COLO668 (cell line): ENCODE data around the gene RAB3GAP2.
"Not testable (repeated sequence)": the region's sequence is repeated elsewhere in the genome, so short reads cannot be mapped to it uniquely, and the experiment has no call there.

Experiments used
- DNase-seq: peaks from one replicate; lab custom pipeline; 2025; ENCODE audit not compliant: unreplicated experiment; lab: John Stamatoyannopoulos, UW

Gene RAB3GAP2

GRCh38 chr1:220213382-220213983 lies 58.8 kb downstream of the RAB3GAP2 start:
- no peak for DNase-seq

- DNase-seq, result no peak
These were observed 64.8 kb downstream of the RAB3GAP2 start for GRCh38 chr1:220207411-220207810.

- not testable (repeated sequence) for DNase-seq
These were observed 67.5 kb downstream of the RAB3GAP2 start for GRCh38 chr1:220204758-220205157.

DNA sequence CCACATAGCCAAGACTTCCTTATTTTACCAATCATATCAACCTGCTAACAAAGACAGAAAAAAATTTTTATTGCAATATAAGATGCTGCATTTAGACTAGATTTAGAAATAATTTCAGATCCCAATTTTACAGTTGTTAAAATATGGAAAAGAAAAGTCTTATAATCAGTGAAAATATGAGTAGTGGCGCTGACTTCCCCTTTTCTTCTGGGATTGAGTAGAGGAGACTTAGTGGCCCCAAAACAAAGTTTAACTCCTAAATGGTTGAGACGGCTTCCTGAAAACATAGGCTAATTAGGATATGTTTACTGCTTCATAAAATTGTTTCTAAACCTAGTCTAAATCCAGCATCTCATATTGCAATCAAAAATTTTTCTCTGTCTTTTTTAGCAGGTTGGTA lies 68.4 kb downstream of the RAB3GAP2 start:
- no peak for DNase-seq

- no peak for DNase-seq
These were observed 73.9 kb downstream of the RAB3GAP2 start for GRCh38 chr1:220198186-220199005.

- DNase-seq, result no peak
These were observed 76.6 kb downstream of the RAB3GAP2 start for GRCh38 chr1:220195701-220196100.

GRCh38 chr1:220189750-220190347 lies 82.4 kb downstream of the RAB3GAP2 start:
- no peak for DNase-seq

GRCh38 chr1:220188538-220188937 lies 83.7 kb downstream of the RAB3GAP2 start:
- no peak for DNase-seq

GRCh38 chr1:220186752-220187151 lies 85.5 kb downstream of the RAB3GAP2 start:
- no peak for DNase-seq

- DNase-seq, result no peak
These were observed 87.7 kb downstream of the RAB3GAP2 start for GRCh38 chr1:220184506-220184905.

DNA sequence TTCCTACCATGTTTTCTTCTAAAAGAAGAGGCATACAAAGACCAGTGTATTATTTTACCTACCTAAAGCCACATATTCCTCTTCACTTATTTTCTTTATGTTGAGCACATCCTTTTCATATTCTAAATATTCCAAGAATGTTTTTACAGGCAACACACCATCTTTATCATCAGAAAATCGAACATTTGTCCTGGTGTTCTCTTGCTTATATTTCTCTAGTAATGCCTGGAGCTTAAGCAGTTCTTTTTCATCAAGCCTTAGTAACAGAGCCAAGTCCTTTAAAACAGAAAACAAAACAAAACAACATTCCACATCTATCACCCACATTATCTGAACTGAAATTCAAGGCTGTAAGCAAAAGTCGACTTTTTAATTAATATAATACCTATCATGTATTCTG lies 89.6 kb downstream of the RAB3GAP2 start:
- DNase-seq, result no peak

- no peak for DNase-seq
These were observed 90.1 kb downstream of the RAB3GAP2 start for GRCh38 chr1:220182111-220182510.

- DNase-seq, result no peak
These were observed 95.7 kb downstream of the RAB3GAP2 start for GRCh38 chr1:220176540-220176939.

DNA sequence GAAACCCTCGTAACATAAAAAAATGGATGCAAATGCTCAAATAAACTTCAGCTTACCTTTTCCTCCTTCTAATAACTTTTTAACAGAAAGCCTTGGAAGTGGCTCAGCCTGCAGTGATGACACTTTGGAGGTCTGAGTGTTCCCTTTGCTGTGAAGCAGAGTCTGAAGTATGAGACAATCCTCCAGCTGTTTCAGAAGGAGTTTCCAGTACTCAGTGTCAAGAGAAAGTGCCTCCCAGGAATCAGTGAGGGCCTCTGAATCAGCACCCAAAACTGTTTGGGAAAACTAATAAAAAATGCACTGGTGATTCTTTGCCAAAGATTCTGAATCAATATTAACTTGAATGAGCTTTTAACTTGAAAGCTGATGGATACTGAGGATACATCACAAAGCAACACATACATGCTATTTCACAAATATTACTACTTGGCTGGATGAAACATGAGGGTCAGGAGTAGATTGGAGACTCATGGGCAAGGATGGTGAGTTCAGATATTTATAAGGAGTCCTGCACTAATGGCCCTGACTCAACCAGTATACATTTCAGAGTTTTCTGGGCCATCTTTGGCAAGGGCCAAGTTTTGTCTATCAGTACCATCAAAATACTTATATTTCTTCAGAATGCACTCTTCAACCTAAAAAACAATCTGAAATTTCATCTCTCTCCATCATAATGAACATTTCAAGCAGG lies 101.3 kb downstream of the RAB3GAP2 start:
- no peak for DNase-seq

- not testable (repeated sequence) for DNase-seq
These were observed 102.4 kb downstream of the RAB3GAP2 start for GRCh38 chr1:220169887-220170286.

DNA sequence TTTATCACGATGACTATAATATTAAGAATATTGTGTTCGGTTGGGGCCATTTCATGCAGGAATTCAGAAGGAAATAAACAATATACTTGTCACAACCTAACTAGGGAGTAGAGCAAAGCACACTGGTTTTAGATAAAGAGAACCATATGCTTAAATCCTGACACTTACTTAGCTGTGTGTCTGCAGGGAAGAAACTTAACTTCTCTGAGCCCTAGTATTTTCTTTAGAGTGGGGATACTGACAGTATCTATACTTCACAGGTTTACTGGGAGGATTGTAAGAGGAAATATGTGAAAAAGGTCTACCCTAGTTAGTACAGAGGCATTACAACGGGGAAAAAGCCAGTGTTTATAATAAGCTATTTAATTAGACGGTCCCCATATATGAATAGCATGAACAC lies 105.4 kb downstream of the RAB3GAP2 start:
- no peak for DNase-seq

GRCh38 chr1:220164517-220164916 lies 107.7 kb downstream of the RAB3GAP2 start:
- DNase-seq, result no peak

DNA sequence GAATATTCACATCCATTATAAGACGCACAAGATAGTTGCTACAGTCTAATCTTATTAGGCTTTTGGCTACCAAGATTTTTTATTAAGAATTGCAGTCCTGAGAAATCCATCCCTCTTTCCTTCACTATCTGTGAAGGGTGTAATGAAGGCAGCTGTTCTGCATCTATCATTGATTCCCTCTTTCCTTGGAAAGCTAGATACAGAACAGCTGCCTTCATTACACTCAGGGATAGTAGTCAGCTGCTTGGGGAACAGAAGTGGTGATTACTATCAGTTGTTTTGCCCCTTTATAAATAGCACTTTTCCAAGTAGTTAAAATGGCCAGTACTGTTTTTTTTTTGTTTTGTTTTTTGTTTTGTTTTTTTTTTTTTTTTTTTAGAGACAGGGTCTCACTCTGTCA lies 108.1 kb downstream of the RAB3GAP2 start:
- no peak for DNase-seq

DNA sequence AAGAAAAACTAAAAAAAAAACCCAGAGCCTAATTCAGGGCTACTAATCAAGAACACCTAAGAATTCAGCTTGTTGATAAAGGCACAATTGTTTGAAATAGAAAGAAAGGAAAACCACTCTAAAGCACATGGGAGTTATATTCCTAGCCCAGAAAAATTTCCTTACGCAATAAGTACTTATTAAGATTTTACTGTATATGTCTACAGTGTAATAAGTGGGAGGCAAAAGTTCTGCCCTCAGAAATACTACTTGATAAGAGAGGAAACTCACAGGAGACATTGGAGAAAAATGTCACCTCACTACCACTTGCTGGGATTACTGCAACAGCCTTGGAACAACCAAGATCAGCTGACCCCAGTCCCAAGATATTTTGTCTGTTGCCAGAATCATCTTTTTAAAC lies 112.2 kb downstream of the RAB3GAP2 start:
- no peak for DNase-seq

- DNase-seq, result no peak
These were observed 113.2 kb downstream of the RAB3GAP2 start for GRCh38 chr1:220159041-220159440.

DNA sequence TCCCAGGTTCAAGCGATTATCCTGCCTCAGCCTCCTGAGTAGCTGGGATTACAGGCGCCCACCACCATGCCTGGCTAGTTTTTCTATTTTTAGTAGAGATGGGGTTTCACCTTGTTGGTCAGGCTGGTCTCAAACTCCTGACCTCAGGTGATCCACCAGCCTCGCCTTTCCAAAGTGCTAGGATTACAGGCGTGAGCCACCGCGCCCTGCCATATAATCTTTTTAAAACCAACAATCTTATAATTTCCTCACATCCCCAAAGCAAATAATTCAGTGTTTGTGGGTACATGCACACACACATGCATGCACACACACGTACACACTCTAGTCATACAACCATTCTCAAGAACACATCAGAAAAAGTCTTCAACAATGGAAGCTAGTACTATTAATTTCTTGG lies 113.7 kb downstream of the RAB3GAP2 start:
- DNase-seq, result not testable (repeated sequence)

- no peak for DNase-seq
These were observed 114.5 kb downstream of the RAB3GAP2 start for GRCh38 chr1:220157738-220158137.
